HG03045 (cell line): Measurements from ENCODE around the gene SIX3.

ENCODE experiments used
- ATAC-seq: cut with Tn5 transposase; IDR thresholded peaks from one replicate; pipeline ENCODE4 v1.9.1; 2021; ENCODE audit warnings: mild to moderate bottlenecking, moderate library complexity; ENCODE audit not compliant: unreplicated experiment

SIX3 gene

DNA sequence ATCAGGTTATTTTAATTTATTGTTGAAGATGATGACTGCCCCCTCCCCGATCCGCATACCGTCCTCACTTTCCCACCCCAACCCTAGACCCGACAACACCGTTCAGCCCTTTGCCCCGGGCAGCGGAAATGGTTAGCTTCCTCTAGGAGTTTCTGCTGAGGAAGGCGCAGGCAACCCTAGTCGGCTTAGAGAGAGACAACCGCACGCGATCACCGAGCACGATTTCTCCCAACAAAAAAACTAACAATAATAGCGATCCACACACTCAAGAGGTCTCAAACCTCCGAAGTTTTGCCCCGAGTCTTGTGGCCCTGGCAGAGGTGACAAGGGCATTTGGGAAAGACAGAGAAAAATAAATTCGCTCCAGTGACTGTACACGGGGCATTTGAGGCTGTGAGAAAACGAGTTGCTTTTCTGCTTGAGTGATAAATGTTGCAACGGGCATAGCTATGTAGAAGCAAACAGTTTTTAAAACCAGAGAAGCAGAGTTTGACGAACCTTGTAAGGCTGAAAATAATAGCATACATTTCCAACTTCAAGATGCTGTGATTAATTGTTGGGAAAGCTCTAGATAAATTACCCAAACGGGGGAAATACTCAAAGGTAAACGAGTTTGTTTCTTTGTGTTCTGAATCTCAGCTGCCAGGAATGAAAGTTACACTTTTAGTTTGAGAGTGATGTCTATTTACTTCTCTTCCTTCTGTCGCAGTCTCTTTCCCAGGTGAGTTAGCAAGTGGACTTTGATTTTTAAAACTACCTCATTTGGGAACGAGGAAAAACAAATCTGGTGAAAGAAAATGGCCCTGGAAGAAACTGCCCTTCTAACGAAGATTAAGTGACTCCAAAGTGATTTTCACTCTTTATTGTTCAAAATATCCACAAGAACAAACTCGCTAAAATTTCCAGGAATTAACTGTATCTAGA is 11.0 kb upstream of the SIX3 start:
- ATAC-seq: no peak

DNA sequence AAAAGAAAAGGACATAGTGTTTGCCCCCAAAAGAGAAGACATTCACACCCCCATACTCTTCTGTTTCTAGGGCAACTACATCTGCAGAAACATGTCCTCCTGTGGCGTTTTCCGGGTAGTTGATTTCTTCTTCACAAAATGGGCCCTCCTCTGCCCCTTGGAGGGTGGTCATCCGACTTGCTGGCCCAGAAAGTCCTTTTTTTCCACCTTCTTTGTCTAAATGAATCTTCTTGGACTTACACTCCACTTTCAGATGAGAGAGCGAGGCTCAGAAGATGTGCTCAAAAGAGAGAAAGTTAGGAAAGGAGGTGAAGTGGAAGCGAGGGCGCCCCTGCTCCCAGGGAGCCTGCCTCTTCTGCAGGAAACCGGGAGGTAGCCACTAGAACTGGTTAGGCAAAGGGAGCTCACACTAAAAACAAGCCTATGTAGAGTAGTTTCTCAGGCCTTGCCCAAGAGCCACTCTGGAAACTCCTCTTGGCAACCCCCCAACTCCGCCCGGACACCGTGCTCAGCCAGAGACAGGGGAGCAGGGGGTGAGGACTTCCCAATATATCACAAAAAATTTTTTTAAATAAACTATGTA is 10.2 kb upstream of the SIX3 start:
- no peak for ATAC-seq

DNA sequence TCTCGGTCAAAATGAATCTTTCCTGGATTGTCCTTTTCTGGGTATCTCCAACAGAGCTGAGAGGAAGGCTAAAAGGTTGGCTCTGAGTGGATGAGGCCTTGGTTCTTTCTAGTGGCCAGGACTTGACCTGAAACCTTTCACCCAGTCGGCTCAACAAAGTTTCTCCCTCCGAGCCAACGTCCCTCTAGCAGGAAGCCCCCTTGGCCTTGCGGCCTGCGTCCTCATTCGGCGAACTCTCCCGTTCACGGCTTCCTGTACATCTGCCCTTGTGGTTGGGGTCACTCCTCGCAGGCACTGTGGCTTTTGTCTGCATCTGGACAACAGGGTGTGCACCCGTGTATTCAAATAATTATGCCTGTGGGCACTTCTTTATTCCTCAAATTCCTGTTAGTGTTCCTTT is 9.4 kb upstream of the SIX3 start:
- ATAC-seq: no peak

DNA sequence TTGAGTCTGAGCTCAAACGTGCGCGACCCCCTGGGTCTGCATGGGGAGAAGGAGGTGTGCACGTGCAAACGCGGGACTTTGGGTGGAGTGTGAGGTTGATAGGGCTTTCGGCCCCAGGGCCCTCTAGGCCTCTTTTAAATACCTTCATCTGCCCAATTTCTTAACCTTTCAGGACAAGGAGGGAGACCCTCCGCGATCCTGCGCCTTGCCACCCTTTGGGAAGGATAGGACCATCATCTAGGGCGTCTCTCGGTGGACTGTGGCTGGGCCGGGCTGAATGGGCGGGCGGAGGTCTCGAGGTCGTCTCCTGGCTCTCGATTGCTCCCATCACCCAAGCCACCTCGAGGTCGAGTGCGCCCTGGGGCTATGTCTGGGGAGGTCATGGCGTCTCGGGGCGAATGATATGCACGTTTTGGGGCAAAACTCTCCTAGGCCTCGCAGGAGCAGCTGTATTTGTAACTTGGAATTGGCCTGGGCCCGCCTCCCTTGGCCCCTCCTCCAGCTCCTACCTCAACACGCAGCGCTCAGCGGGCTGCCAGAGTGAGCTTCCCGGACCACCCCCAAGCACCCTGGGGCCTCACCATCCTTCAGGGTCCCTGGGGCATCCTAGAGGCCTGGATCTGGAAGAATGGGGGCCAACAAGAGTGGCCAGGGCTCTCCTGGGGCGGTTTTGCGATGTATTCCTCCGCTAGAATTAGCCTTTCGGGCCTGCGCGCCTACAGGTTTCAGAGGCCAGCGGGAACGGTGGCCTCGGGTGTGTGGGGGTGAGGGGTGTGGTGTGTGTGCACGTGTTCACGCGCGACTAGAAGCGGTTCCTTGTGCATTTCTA is 8.7 kb upstream of the SIX3 start:
- ATAC-seq: no peak

DNA sequence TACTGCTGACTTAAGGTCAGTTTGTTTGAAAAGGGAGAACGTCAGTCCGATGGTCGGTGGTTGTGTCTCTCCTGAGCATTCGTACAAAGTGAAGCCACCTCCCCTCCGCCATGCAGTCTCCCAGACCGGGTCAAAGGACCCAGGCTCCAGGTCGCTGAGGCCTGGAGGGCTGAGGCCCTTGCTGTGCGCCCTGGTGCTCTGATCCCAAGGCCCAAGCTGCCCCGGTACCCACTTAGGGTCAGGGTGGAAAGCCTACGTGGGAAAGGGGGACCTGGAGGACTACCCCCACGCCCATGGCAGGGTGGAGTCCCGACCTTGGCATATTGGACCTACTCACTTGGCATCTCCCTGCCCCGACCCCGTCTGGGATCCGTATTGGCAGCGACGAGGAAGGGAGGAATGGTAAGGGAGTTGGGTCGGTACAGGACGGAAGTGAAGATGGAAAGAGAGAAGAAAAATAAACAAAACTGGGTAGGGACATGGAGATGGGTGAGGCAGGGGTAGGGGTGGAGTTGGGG is 8.0 kb upstream of the SIX3 start:
- no peak for ATAC-seq

DNA sequence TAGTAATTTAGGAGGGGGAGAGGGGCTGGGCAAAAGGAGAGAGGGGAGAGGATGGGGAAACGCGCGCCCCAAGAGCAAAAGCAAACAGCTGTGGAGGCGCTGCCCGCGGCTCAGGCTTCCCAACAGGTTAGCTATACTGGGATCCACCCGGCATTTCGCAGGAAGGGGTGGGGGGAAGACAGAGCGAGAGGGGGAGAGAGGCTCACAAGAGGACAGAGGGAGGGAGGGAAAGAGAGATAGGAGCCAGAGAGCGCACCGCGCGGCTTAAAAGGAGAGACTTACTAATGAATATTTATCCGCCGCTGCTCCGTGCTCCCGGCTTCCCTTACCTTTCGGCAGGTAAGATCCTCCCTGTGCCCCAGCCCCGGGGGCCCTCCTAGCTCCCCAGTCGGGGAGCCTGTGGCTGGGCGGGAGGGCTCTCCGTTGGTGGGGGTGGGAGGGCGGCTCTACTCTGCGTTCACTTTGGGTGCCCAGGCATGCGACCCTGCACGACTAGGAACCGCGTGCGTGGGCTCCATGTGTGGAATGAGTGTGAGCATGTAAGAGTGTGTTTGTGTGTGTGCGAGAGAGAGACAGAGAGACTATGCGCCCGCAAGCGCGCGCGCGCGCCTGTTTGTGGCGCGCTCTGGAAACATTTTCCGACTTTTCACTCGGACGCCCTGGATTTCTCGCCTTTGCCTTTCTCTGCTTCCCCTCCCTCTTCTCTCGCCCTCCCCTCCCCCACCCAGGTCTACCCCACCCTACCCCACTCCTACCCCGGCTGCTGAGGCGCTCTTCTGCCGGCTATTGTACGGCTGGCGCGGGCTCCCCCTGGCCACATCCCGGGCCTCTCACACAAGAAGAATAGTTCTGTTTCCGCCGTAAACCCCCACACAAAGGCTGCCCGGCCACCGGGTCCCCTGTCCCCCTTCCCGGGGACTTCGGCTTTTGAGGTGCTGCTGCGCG is 7.2 kb upstream of the SIX3 start:
- no peak for ATAC-seq

DNA sequence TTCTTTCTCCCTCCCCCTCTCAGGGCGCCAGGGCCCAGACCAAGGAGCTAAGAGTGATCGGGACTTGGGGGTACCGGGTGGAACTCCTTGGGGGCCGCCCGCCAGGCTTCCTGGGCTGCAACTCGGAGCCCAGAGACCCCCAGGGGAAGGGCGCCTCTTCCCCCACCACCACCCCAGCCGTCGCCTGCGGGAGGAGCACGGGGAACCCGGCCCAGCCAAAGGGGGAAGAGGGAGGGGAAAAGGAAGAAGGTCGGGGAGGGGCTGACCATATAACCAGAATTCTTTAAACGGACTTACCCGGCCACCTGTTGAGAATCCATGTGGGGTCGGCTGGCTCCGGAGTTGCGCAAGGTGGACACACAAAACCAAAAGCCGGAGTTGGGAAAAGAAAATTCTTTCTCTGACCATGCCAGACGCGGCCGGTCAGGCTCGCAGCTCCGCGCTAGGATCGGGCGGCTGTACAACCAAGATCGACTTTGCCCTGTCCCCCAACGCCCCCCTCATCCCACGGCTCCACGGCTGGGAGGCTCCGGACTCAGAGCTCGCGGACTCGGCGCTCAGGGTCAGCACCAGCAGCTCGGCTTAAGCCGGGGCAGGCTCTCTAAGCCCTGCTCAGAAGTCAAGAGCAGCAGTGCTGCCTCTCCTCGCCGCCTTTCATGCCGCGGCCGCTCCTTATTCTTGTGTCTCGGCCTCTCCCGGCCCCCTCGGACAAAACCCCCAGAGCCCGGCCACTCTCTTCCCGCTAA is 6.3 kb upstream of the SIX3 start:
- ATAC-seq: no peak

DNA sequence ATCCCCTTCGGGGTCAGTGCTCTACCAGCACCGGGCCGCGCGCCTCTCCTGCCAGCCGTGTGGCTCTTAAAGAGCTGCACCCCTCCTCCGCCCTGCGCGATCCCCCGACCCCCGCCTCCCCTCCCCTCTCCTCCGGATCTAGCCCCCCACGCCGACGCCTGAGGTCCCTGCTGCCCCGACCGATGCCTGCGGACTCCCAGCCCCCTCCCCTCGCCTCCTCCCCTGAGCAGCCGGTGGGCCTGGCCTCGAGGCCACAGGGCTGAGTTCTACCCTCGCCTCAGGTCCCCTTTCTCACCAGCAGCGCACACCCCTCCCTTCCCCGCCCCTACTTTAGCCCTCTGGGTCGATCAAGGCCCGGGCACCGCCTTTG is 5.8 kb upstream of the SIX3 start:
- no peak for ATAC-seq

DNA sequence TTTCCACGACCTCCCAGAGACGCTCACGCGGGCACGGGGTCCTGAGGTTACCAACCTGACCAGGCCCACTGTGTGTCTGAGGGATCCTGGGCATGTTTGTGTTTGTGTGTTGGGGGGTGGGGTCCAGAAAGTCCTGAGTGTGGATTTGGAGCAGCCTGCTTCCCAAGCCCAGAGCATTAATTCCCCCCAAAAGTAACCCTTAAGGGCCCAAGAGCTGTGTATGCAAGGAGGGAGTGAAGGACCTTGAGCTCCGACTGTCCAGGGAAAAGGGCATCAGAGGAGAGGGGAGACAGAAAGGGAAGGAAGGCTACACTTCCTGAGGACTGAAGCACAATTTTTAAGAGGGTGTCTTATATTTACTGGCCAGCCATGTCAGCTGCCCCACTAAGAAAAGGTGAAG is 5.2 kb upstream of the SIX3 start:
- no peak for ATAC-seq

DNA sequence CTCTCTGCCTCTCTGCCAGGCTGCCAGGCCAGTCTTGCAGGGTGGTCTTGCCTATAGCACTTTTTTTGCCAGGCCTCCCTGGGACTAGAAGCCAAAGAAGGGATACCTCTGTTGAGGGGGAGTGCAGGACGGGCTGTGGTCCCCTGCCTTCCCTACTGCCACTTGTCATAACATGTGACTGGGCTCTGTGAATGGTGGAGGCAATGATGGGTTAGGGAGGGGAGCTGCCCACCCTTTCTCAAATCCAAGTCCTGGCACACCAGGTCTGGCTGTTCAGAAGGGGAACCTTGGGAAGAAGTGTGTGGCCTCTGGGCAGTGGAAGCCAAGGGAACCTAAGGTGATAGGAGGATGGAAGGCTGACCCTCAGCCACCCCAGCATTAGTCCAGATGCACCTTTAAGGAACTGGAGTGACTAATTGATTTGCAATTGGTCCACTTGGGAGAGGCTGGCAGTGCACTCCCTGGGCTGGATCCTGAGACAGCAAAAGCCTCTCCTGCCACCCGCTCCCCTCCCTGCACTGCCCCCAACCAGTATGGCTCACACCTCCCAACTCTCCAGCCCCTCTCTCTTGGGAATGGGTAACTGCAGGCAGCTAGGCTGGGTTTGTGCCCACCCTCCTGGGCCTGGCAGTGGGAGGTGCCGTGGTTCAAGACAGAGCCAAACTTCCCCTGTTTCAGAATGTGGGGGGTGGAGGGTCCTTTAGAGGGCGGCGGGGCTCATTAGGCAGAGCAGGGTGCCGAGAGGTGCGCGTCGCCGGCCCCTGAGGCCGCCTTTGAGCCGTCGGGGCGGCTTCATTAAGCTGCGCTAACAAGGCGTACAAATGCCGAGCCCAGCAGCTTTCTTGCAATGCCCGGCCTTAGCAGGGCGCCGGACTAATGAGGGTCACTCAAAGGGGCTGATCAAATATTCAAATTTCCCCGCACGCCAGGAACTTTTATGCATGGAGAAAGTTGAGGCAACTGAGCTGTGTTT is 4.5 kb upstream of the SIX3 start:
- no peak for ATAC-seq

DNA sequence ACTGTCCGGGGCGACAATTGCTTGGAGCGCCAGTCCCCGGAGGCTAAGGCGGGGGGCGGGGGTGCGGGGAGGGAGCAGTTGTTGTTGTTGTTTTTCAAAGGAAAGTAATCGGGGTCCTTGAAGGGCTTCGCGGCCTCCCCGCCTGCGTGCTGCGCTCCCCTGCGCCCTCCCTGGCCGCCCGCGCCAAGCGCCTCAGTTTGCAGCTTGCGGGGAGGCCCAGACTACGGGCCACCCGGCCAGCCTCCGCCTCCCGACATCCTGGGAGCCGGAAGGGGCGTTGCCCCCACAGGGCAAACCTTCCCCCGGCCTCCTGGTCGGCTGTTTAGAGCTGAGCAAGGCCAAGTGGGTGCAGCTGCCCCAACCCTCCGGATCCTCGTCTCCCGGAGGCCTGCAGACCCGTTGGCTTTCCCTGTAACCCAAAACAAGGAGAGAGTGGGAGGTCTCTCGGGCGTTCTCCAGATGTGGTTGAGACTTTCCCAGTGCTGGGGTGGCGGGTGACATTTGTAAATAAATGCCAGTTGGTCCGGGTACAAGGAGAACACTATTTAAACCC is 3.7 kb upstream of the SIX3 start:
- no peak for ATAC-seq

DNA sequence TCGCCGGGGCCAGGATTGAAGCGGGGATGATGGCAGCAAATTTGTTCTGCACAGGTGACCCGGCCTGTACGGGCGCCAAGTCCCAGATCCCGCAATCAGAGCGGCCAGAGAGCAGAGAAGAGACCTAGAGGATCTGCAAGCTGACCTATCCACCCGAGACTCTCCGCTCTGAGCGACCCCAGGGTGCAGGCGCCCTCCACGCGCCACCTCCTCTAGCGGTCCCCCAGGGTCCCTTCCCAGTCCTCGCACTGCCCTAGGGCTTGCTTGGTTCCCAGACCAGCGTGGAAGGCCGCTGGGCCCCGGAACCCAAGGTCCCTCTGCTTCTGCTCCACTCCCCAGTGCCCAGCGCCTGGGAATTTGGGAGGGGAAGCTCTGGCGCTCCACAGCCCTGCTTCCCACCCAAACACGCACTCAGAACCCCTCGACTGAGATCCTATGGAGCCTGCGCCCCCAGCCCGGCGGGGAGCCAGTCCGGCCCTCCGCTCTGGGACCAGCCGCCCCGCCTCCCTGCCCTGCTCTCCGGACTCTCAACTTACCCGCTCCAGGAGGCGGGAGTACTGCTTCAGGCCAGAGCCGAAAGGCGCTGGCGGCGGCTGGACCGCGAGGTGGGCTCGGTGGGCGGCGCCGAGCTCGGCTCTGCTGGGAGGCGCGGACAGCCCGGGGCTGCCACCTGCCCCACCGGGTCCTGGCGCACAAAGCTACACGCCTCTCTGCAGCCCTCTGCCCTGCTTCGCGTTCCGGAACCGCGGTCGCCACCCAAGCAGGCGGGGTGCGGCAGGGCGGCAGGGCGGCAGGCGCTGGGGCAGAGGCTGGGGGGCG is 3.0 kb upstream of the SIX3 start:
- no peak for ATAC-seq

DNA sequence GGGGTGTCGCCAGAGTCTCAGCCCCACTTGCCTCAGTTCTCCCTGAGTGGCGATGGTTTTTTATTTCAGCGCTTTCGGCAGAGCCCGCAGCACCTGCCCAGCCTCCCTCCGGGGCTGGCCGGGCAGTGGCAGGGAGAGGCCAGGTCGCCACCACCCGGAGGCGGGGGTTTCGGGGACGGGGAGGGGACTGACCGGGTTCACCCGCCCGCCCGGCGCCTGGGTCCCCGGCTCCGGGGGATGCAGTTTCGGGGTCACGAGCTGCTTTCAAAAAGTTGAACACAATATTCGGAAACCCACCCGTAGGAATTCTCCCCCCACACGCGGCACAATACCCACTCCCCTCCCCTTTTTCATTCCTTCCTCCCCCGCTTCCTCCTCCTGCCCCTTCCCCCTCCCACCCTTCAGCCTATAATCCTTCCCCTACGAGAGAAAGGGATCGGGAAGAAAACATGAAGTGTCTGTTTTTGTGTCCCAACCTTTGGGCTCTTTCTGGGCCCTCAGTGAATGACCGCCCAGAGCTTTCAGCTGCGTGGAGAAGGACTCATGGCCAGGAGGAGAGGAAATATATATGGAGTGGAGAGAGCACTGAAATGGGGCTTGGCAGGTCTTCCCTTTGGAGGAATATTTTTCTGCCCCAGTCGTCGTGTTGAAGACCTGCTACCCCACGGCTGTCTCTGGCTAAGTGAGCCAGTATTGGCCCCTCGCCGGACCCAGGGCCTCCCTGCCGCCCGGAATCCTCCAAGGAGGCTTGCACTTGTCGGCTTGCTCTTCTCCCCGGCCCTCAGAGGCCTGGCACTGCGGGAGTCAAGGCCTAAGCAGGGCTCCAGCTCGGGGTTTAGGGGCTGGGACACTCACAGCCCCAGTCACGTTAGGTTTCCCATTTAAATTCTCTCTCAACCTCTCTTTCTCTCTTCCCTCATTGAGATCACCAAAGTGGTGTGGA is 2.1 kb upstream of the SIX3 start:
- ATAC-seq: no peak

DNA sequence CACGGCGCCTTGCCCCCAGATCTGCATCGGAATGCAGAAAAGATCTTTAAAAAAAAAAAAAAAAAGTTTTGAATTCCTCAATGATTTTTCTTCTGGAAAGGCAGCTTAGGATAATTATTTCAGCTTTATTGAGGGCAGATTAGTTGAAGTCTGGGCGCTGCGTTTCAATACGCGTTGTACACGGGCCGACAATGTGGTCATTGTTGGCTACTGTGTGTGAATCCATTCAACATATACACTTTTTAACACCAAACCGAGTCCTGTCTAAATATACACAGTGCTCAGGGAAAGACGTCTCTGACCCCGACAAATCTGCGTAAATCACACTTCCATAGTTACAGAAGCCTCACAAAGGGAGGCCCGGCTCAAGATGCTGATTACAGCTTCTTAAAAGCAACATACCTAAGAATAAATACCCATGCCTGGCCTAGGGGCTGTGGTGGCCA is 1.4 kb upstream of the SIX3 start:
- ATAC-seq: no peak

DNA sequence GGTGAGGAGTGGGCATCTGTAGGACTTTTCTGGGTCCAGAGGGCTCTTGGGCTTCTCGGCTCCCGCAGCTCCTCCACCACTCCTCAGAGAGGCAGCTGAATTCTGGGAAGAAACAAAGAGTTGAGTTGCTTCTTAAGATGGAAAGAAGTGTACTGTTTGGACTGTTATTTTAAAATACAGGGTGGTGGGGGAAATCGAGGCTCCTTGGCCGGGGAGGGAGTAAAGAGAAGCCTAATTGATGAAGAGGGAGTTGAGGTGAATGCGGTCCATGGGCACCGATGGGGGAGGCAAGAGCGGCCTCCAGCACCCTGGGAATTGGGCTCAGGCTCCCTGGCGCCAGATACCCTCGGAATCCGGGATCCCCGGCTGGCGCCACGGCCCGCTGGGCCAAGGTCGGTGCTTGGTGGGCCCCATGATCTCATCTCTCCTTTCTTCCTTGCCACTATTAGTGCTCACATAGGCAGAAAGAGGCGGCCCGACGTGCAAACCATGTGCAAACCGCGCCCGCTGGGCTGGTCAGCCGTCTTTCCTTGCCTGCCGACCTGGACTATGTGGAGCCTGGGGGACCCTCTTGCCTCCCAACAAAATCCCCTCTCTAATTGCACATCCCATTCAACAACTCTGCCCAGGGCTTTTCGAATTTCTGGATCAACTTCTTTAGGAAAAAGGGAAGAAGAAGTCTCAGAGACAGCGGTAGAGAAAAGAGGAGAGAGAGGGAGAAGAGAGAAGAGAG is 604 bp upstream of the SIX3 start:
- ATAC-seq: no peak
